Left lung (tissue), 10 donors: ENCODE measurements around the gene APOL3. TPM values are rescaled to one million over a fixed set of nuclear protein-coding genes. Genes with fewer than 3 reads are reported as not detected.
A peak's percentile ranks its signal among the peaks of the same experiment; 100 is the strongest.
"Not testable (repeated sequence)": the region's sequence is repeated elsewhere in the genome, so short reads cannot be mapped to it uniquely, and the experiment has no call there.

ENCODE experiments used
- ATAC-seq: fragments of 200-7000 bp; cut with Tn5 transposase; one replicate; pipeline ENCODE4 v1.9.1; 2020; ENCODE audit warnings: moderate library complexity
- DNase-seq, 4 donors: peaks; one replicate each; pipeline ENCODE4 v3.0.0-alpha.2; 2013 to 2020
- H3K27ac ChIP-seq, 2 donors: fragments of 200-600 bp; sonication (generic) in 1 of 2; one replicate each; pipeline versions ENCODE4 v1.5.0 to v1.8.0; 2020 to 2021
- H3K27me3 ChIP-seq, 2 donors: fragments of 200-600 bp; sonication (generic) in 1 of 2; one replicate each; pipeline versions ENCODE4 v1.5.0 to v1.8.0; 2020 to 2021
- H3K36me3 ChIP-seq, 2 donors: fragments of 200-600 bp; sonication (generic) in 1 of 2; one replicate each; pipeline versions ENCODE4 v1.5.0 to v1.8.0; 2020 to 2021
- H3K4me1 ChIP-seq, 2 donors: fragments of 200-600 bp; one replicate each; pipeline ENCODE4 v1.8.0; 2021
- H3K4me3 ChIP-seq, 2 donors: fragments of 200-600 bp; sonication (generic) in 1 of 2; one replicate each; pipeline versions ENCODE4 v1.5.0 to v1.8.0; 2020 to 2021; ENCODE audit warnings: mild to moderate bottlenecking in 1 of 2
- H3K9me3 ChIP-seq, 2 donors: fragments of 200-600 bp; sonication (generic) in 1 of 2; one replicate each; pipeline versions ENCODE4 v1.5.0 to v1.8.0; 2020 to 2021
- CTCF ChIP-seq, 2 donors: fragments of 200-600 bp; sonication (generic) in 1 of 2; IDR thresholded peaks; one replicate each; pipeline versions ENCODE4 v1.5.0 to v1.8.0; 2021; ENCODE audit warnings: antibody characterized with exemption in 2 of 2
- intact Hi-C, 2 donors: fragments of 100-400 bp; cut with DNase I; formaldehyde crosslinking; loops; one replicate each; pipeline versions ENCODE4 v1.11.2 to v1.14.2; 2022
- polyA plus RNA-seq, 6 donors: library from polyadenylated mRNA; unstranded; fragments of 120-200 nt; gene quantifications; one replicate each; pipeline ENCODE4 v1.2.1, GENCODE V29; 2013; ENCODE audit not compliant: insufficient read length in 6 of 6
- total RNA-seq, 2 donors: library from RNA; stranded (reverse); fragmentation: NEBNext Ultra II Directional; extraction: Animal tissue kit (Norgen Biotek cat#: 25700); gene quantifications; one replicate each; pipeline ENCODE4 v1.2.1, GENCODE V29; 2021
- donor health status: DM: no; HTN: yes; CAD: no.
- donor health status: DM: no; HTN: no; CAD: no.

The APOL3 gene
- total and polyA plus RNA-seq, 8 donors, result 27.0 to 57.9 (median 42.0) TPM

GRCh38 chr22:36201630-36202319, 41.2 kb upstream of the APOL3 start, which contains the start of gene APOL4:
Gene APOL4 (minus strand): TSS chr22:36201809. CDS start chr22:36201734, 75 bp downstream.
- DNase-seq, result peak in 3 of 4 donors; percentile 72 to 82 (median 77)

GRCh38 chr22:36201025-36201424, 40.5 kb upstream of the APOL3 start:
- H3K27ac ChIP-seq, DNase-seq, H3K9me3 ChIP-seq, H3K27me3 ChIP-seq, H3K36me3 ChIP-seq, intact Hi-C loops: not testable (repeated sequence)
- Histone ChIP-seq H3K4me3 (peak overlapping the region in 1 of 2 donors; percentile 19), H3K4me1 (peaks cover 10 to 38% of the 10 kb centered on the region in 2 donors)
- peak; percentile 21 for ATAC-seq

More at GRCh38 chr22:36201630-36202319, 41.2 kb upstream of the APOL3 start, which contains the start of gene APOL4:
- Histone ChIP-seq H3K36me3 (no peaks in the 10 kb centered on the region), H3K4me1 (peaks cover 10 to 31% of the 10 kb centered on the region in 2 donors), H3K9me3 (no peaks in the 10 kb centered on the region), H3K4me3 (peak within 1 kb of the TSS in 1 of 2 donors; percentile 19), H3K27ac (peak within 1 kb of the TSS; percentile 48 to 56), H3K27me3 (no peaks in the 10 kb centered on the region)
- intact Hi-C loops, result no loop called here
- peak; percentile 63 for ATAC-seq
- TF ChIP-seq CTCF (IDR thresholded peaks at IDR 0.05), result no peak

GRCh38 chr22:36199001-36199551, 38.5 kb upstream of the APOL3 start:
- no peak for TF ChIP-seq CTCF (IDR thresholded peaks at IDR 0.05)
- ATAC-seq (no peak), DNase-seq (no peak)
- Histone ChIP-seq H3K4me1 (peaks cover 10 to 47% of the 10 kb centered on the region in 2 donors), H3K9me3 (no peaks in the 10 kb centered on the region), H3K4me3 (no peak overlapping the region), H3K27me3 (no peaks in the 10 kb centered on the region), H3K36me3 (no peaks in the 10 kb centered on the region), H3K27ac (no peak overlapping the region)
- intact Hi-C loops, result loop anchor here in 1 of 2 donors (10.0 kb wide), 2 partner anchors 76 to 286 kb away; partner anchors contain the start of gene TXN2

- no peak overlapping the region for H3K27ac ChIP-seq
- no peaks in the 10 kb centered on the region for H3K9me3 ChIP-seq
- DNase-seq (no peak), ATAC-seq (no peak)
- TF ChIP-seq CTCF (IDR thresholded peaks at IDR 0.05), result no peak
- no peak overlapping the region for H3K4me3 ChIP-seq
- no peaks in the 10 kb centered on the region for H3K27me3 ChIP-seq
- H3K4me1 ChIP-seq, result peaks cover 10 to 47% of the 10 kb centered on the region in 2 donors
- intact Hi-C loops, result loop anchor here in 1 of 2 donors (10.0 kb wide), 2 partner anchors 76 to 286 kb away; partner anchors contain the start of gene TXN2
- H3K36me3 ChIP-seq, result no peaks in the 10 kb centered on the region
Measured at GRCh38 chr22:36198536-36198935, 38.0 kb upstream of the APOL3 start.

GRCh38 chr22:36197514-36198146, 37.1 kb upstream of the APOL3 start:
- Histone ChIP-seq H3K27ac (peak overlapping the region in 1 of 2 donors; percentile 50), H3K4me1 (peaks cover 6 to 47% of the 10 kb centered on the region in 2 donors), H3K36me3 (no peaks in the 10 kb centered on the region), H3K9me3 (no peaks in the 10 kb centered on the region), H3K4me3 (no peak overlapping the region), H3K27me3 (no peaks in the 10 kb centered on the region)
- DNase-seq (peak in 1 of 4 donors; percentile 48), ATAC-seq (no peak)
- intact Hi-C loops, result loop anchor here in 1 of 2 donors (10.0 kb wide), 2 partner anchors 77 to 287 kb away; partner anchors contain the start of gene TXN2
- no peak for TF ChIP-seq CTCF (IDR thresholded peaks at IDR 0.05)
